GM18517 (cell line): Measurements from ENCODE around the gene FARP1.

ENCODE experiments used
- ATAC-seq: cut with Tn5 transposase; IDR thresholded peaks from one replicate; pipeline ENCODE4 v1.9.1; 2021; ENCODE audit warnings: mild to moderate bottlenecking, moderate library complexity; ENCODE audit not compliant: unreplicated experiment

FARP1 gene

GRCh38 chr13:98174307-98174706 is 31.4 kb downstream of the FARP1 start:
- ATAC-seq: no peak

GRCh38 chr13:98175043-98175442 is 32.1 kb downstream of the FARP1 start:
- ATAC-seq: no peak

GRCh38 chr13:98175823-98176222 is 32.9 kb downstream of the FARP1 start:
- ATAC-seq: no peak

GRCh38 chr13:98176777-98177608 is 34.1 kb downstream of the FARP1 start, which contains the start of gene RNF113B:
Gene RNF113B (minus strand): TSS chr13:98177269. CDS start chr13:98177236, 33 bp downstream.
- ATAC-seq: no peak

- no peak for ATAC-seq
These were observed 37.2 kb downstream of the FARP1 start for GRCh38 chr13:98180092-98180491.

DNA sequence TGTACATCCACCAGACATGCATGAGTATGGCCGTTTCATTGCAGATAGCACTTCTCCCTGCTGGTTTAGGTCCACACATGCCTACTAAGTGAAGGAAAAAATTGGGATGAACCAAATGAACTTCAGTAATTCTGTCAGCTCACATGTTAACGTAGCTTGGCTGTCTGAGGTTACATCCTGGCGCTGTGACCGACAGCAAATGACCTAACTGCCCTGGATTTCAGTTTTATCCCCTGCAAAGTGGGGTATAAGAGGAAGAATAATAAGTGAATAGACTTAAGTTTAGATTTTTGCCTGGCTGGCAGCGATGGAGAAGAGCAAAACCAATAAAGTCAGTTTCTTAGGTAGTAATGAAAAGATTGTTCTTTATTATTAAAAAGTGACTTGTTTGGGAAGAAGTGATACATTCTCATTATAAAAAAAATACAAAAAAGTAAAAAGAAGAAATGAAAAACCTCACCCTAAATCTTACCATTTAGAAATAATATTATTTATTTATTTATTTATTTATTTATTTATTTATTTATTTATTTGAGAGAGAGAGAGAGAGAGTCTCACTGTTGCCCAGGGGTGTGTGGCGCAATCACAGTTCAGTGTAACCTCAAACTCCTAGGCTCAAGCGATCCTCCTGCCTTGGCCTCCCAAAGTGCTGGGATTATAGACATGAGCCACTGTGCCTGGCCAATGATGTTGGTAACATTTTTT is 38.4 kb downstream of the FARP1 start:
- ATAC-seq: no peak

GRCh38 chr13:98182153-98182552 is 39.3 kb downstream of the FARP1 start:
- ATAC-seq: no peak

- no peak for ATAC-seq
These were observed 39.7 kb downstream of the FARP1 start for GRCh38 chr13:98182589-98182988.

- no peak for ATAC-seq
These were observed 41.9 kb downstream of the FARP1 start for GRCh38 chr13:98184792-98185191.

DNA sequence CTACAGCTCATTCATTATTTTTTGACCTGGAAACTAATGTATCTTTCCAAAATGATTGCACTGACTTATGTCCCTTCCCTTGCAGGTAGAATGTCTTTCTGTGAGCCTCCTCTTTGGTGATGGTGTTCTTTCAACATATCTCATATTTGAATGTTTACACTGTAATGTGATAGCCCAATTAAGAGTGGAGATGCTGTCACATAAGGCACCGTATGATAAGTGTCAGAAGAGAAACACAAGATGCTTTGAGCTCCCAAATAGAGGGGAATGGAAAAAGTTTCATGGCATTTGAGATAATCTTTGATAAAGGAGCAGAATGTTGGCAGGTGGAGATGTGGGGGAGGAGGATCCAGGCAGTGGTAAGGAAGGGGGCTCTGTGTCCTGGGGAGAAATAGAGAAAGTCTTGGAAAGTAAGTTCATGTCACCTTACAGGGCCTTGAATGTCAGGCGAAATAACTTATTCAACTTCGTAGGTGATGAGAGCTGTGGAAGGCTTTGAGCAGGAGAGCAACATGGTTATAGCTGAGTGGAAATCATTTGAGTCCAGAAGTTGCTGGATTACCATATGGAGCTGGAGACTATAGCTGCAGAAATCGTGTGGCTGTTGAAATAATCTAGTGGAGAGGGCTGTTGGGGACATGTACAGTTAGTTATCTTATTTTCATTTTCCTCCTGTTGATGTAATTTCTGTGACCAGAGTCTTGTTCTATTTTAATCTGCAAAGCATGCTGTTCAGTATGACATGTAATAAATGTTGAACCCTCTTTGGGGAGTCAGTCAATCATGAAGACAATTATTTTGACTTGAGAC is 44.5 kb downstream of the FARP1 start:
- no peak for ATAC-seq

- ATAC-seq: no peak
These were observed 45.0 kb downstream of the FARP1 start for GRCh38 chr13:98187965-98188261.

GRCh38 chr13:98188544-98189166 is 45.8 kb downstream of the FARP1 start:
- ATAC-seq: no peak

DNA sequence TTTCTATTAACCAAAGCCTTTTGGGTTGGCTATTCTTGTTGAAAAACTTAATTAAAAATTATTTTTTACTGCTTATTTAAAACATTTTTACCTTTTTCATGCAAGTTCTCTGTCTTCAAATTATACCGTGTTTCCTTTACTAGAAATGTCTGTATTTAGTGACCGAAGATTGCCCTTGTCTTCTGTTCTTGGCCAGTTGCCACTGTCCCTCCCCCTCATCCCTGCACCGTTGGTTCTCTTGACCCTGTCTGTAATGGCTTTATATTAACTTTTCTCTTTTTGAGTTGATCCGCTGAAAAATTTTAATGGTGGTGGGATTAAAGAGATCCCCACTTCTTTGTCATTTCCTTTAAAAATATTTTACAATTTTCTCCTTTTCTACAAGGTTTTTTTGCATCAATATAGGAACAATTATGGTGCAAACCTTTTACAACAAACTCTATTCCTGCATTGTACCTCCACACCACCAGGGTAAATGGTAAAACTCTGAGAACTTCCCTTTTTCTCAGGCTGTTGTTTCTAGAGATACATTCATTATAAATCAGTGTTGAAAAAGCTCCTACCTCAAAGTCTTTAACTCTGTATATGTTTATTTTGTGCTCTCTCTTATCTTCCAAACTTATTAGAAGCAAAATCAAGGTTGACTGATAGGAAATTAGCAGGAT is 47.1 kb downstream of the FARP1 start:
- ATAC-seq: no peak

GRCh38 chr13:98190889-98191444 is 48.1 kb downstream of the FARP1 start:
- ATAC-seq: no peak

DNA sequence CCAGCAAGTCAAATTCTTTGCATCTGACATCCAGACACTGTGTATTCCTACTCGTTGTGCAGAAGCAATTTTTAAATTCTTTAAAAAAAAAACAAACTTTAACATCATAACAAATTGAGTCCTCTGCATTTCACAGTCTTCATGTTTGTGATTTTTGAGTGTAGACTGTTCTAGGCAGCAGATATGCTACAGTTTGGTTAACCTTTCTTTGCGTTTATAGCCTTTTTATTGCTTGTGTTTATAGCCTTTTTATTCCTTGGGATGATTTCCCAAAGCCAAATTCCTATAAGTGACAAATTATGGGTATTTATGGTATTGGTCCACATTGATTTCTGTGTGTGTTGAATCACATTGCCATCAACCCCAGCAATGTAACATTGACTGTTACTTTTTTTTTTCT is 49.1 kb downstream of the FARP1 start:
- no peak for ATAC-seq

- ATAC-seq: no peak
These were observed 52.3 kb downstream of the FARP1 start for GRCh38 chr13:98195054-98195791.

GRCh38 chr13:98198683-98199082 is 55.8 kb downstream of the FARP1 start:
- ATAC-seq: no peak

DNA sequence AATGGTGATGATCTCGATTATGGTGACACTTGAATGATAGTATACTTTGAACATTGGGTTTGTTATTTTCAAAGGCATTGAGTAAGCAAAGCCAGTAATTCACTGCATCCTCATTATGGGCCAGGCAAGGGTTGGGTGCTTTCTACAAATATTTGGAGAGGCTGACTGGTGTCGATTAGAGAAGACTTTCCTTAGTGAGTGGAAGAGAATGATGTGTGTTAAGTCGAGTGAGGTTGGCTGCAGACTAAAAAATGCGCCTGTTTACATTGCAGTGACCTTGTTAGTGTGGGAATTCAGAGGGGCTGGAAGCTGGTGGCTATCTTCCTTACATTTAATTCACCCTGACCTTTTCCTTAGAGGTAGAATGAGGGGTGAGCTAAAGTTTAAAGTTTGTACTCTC is 56.6 kb downstream of the FARP1 start:
- ATAC-seq: no peak

DNA sequence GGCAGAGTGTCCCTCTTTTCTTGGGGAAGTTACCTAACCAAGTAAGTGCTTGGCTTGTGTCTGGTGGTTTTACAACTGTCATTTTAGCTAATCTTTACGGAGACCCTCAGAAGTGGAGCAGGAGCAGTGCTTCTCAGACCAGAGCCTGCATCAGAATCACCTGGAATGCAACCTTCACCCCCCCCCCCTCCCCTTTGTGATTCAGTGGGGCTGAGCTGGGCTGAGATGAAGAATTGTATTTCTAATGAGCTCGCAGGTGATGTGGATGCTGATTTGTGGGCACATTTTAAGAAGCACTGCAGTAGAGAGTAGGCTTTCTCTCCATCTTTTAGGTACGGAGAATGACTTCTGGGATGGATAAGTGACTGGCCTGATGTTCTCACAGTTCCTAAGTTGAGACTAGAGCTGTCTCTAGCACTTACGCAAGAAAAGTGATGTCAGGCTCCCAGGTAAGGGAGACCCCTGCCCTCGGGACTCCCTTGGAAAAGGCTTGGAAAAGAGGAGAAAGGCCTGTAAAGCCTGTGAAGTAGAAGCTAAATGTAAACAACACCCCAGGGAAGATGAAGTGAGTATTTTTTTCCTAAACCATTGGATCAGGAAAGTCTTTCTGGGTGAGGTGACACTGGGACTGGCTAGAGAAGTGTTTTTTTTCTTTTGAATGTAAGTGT is 57.5 kb downstream of the FARP1 start:
- no peak for ATAC-seq
